Sigmoid colon (tissue), 4 donors: ENCODE data around the gene PDE1C.

Experiments used
- CTCF ChIP-seq, 4 experiments: fragments of 450-650 bp in 3 of 4; fragments of 200-600 bp in 1 of 4; IDR thresholded peaks; one replicate each; pipeline ENCODE4 v1.5.1; 2016 to 2019; ENCODE audit warnings: antibody characterized with exemption in 4 of 4, mild to moderate bottlenecking in 3 of 4, moderate library complexity in 2 of 4
- EP300 ChIP-seq, 4 donors: sonication (generic); formaldehyde crosslinking; IDR thresholded peaks; one replicate each; pipeline ENCODE4 v1.6.1; 2017; ENCODE audit warnings: antibody characterized with exemption in 4 of 4
- POLR2AphosphoS5 ChIP-seq, 4 donors: sonication (generic); formaldehyde crosslinking; IDR thresholded peaks; one replicate each; pipeline ENCODE4 v1.6.1; 2017; ENCODE audit warnings: antibody characterized with exemption in 4 of 4

GRCh38 chr7:32093415-32094408 is 23.5 kb upstream of the PDE1C start:
- TF ChIP-seq CTCF (IDR thresholded peaks at IDR 0.05) (no peak), POLR2AphosphoS5 (IDR thresholded peaks at IDR 0.05) (no peak), EP300 (IDR thresholded peaks at IDR 0.05) (no peak)
